ENCODE data around the gene KCNAB3.
"Not testable (repeated sequence)": the region's sequence is repeated elsewhere in the genome, so short reads cannot be mapped to it uniquely, and the experiment has no call there.

The KCNAB3 gene
- total RNA-seq, result 3.4 to 5.3 reads per million in 2 donors

- DNase-seq, result peak; percentile 60
These were observed at the start of gene KCNAB3 for GRCh38 chr17:7929158-7930023. KCNAB3 (minus strand) TSS chr17:7929856; CDS start chr17:7929435, 421 bp downstream.

- no peak for DNase-seq
These were observed 48.1 kb upstream of the KCNAB3 start for GRCh38 chr17:7977805-7978204.

GRCh38 chr17:7977039-7977438 lies 47.4 kb upstream of the KCNAB3 start:
- DNase-seq, result no peak

- DNase-seq, result no peak
These were observed 45.0 kb upstream of the KCNAB3 start for GRCh38 chr17:7974638-7975131.

- DNase-seq, result no peak
These were observed 42.6 kb upstream of the KCNAB3 start for GRCh38 chr17:7972131-7972785.

GRCh38 chr17:7971651-7972050 lies 42.0 kb upstream of the KCNAB3 start:
- DNase-seq, result no peak

GRCh38 chr17:7969433-7969832 lies 39.8 kb upstream of the KCNAB3 start:
- no peak for DNase-seq

GRCh38 chr17:7967751-7968150 lies 38.1 kb upstream of the KCNAB3 start:
- DNase-seq, result no peak

GRCh38 chr17:7961421-7961820 lies 31.8 kb upstream of the KCNAB3 start:
- no peak for DNase-seq

GRCh38 chr17:7959503-7960253 lies 30.0 kb upstream of the KCNAB3 start:
- DNase-seq, result no peak

GRCh38 chr17:7956228-7956965 lies 26.7 kb upstream of the KCNAB3 start:
- DNase-seq, result no peak

GRCh38 chr17:7955414-7956227 lies 26.0 kb upstream of the KCNAB3 start:
- DNase-seq, result no peak

GRCh38 chr17:7953266-7953665 lies 23.6 kb upstream of the KCNAB3 start:
- DNase-seq, result not testable (repeated sequence)

GRCh38 chr17:7951143-7951792 lies 21.6 kb upstream of the KCNAB3 start:
- DNase-seq, result no peak

GRCh38 chr17:7950578-7950977 lies 20.9 kb upstream of the KCNAB3 start:
- no peak for DNase-seq

- DNase-seq, result no peak
These were observed 18.0 kb upstream of the KCNAB3 start for GRCh38 chr17:7947651-7948050.

GRCh38 chr17:7946441-7946840 lies 16.8 kb upstream of the KCNAB3 start:
- no peak for DNase-seq

- no peak for DNase-seq
These were observed 16.0 kb upstream of the KCNAB3 start for GRCh38 chr17:7945651-7946050.

- no peak for DNase-seq
These were observed 14.7 kb upstream of the KCNAB3 start for GRCh38 chr17:7944326-7944725.

GRCh38 chr17:7943291-7943690 lies 13.6 kb upstream of the KCNAB3 start:
- DNase-seq, result no peak

GRCh38 chr17:7940743-7941142 lies 11.1 kb upstream of the KCNAB3 start:
- no peak for DNase-seq
